GM23338 (cell line): ENCODE measurements around the gene TCF12. TPM values are rescaled to one million over a fixed set of nuclear protein-coding genes. Genes with fewer than 3 reads are reported as not detected.

Source experiments
- REST ChIP-seq: IDR thresholded peaks from one replicate; pipeline ENCODE4 v1.6.1; 2018; ENCODE audit warnings: antibody characterized with exemption; ENCODE audit not compliant: unreplicated experiment
- polyA plus RNA-seq: library from polyadenylated mRNA; unstranded; fragments of >200 nt; fragmentation: Nextera tagmentation; extraction: Ambion mirVana; gene quantifications from 2 replicates; pipeline ENCODE4 v1.2.1, GENCODE V29; 2016
- total RNA-seq: library from RNA; depleted of rRNA; stranded (reverse); fragments of >200 nt; shearing (Covaris generic); gene quantifications from 2 replicates; pipeline ENCODE4 v1.2.3, GENCODE V29; 2014
- TF ChIP-seq, protein P1 (sequence below): fragments of 250-450 bp; sonication (Bioruptor Pico); IDR thresholded peaks from 2 replicates; pipeline ENCODE4 v1.5.0; 2020; ENCODE audit warnings: mild to moderate bottlenecking, moderate library complexity
- TF ChIP-seq, protein P2 (sequence below), 2 experiments: fragments of 200-600 bp in 1 of 2; sonication (generic) in 1 of 2; conservative IDR thresholded peaks; 2 replicates each; pipeline versions ENCODE4 v1.5.1 to v1.6.1; 2016 to 2017; ENCODE audit warnings: antibody characterized with exemption in 2 of 2, low read depth in 2 of 2, mild to moderate bottlenecking in 2 of 2, moderate library complexity in 1 of 2

Gene TCF12
- total and polyA plus RNA-seq, 2 experiments from 2014 or later, result 27.6 to 104 TPM

- TF ChIP-seq, protein P1, sequence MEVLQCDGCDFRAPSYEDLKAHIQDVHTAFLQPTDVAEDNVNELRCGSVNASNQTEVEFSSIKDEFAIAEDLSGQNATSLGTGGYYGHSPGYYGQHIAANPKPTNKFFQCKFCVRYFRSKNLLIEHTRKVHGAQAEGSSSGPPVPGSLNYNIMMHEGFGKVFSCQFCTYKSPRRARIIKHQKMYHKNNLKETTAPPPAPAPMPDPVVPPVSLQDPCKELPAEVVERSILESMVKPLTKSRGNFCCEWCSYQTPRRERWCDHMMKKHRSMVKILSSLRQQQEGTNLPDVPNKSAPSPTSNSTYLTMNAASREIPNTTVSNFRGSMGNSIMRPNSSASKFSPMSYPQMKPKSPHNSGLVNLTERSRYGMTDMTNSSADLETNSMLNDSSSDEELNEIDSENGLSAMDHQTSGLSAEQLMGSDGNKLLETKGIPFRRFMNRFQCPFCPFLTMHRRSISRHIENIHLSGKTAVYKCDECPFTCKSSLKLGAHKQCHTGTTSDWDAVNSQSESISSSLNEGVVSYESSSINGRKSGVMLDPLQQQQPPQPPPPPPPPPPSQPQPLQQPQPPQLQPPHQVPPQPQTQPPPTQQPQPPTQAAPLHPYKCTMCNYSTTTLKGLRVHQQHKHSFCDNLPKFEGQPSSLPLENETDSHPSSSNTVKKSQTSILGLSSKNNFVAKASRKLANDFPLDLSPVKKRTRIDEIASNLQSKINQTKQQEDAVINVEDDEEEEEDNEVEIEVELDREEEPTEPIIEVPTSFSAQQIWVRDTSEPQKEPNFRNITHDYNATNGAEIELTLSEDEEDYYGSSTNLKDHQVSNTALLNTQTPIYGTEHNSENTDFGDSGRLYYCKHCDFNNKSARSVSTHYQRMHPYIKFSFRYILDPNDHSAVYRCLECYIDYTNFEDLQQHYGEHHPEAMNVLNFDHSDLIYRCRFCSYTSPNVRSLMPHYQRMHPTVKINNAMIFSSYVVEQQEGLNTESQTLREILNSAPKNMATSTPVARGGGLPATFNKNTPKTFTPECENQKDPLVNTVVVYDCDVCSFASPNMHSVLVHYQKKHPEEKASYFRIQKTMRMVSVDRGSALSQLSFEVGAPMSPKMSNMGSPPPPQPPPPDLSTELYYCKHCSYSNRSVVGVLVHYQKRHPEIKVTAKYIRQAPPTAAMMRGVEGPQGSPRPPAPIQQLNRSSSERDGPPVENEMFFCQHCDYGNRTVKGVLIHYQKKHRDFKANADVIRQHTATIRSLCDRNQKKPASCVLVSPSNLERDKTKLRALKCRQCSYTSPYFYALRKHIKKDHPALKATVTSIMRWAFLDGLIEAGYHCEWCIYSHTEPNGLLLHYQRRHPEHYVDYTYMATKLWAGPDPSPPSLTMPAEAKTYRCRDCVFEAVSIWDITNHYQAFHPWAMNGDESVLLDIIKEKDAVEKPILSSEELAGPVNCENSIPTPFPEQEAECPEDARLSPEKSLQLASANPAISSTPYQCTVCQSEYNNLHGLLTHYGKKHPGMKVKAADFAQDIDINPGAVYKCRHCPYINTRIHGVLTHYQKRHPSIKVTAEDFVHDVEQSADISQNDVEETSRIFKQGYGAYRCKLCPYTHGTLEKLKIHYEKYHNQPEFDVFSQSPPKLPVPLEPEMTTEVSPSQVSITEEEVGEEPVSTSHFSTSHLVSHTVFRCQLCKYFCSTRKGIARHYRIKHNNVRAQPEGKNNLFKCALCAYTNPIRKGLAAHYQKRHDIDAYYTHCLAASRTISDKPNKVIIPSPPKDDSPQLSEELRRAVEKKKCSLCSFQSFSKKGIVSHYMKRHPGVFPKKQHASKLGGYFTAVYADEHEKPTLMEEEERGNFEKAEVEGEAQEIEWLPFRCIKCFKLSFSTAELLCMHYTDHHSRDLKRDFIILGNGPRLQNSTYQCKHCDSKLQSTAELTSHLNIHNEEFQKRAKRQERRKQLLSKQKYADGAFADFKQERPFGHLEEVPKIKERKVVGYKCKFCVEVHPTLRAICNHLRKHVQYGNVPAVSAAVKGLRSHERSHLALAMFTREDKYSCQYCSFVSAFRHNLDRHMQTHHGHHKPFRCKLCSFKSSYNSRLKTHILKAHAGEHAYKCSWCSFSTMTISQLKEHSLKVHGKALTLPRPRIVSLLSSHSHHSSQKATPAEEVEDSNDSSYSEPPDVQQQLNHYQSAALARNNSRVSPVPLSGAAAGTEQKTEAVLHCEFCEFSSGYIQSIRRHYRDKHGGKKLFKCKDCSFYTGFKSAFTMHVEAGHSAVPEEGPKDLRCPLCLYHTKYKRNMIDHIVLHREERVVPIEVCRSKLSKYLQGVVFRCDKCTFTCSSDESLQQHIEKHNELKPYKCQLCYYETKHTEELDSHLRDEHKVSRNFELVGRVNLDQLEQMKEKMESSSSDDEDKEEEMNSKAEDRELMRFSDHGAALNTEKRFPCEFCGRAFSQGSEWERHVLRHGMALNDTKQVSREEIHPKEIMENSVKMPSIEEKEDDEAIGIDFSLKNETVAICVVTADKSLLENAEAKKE (CRISPR knock-in tag), result no peak
- no peak for TF ChIP-seq REST
- TF ChIP-seq, protein P2, sequence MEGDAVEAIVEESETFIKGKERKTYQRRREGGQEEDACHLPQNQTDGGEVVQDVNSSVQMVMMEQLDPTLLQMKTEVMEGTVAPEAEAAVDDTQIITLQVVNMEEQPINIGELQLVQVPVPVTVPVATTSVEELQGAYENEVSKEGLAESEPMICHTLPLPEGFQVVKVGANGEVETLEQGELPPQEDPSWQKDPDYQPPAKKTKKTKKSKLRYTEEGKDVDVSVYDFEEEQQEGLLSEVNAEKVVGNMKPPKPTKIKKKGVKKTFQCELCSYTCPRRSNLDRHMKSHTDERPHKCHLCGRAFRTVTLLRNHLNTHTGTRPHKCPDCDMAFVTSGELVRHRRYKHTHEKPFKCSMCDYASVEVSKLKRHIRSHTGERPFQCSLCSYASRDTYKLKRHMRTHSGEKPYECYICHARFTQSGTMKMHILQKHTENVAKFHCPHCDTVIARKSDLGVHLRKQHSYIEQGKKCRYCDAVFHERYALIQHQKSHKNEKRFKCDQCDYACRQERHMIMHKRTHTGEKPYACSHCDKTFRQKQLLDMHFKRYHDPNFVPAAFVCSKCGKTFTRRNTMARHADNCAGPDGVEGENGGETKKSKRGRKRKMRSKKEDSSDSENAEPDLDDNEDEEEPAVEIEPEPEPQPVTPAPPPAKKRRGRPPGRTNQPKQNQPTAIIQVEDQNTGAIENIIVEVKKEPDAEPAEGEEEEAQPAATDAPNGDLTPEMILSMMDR (conservative IDR thresholded peaks at IDR 0.05; ENCODE audit: low read depth in 2 of 2), result no peak
Observed at GRCh38 chr15:56957812-56958406, 39.5 kb downstream of the TCF12 start (continued).
